MCF 10A (cell line): Measurements from ENCODE around the gene GPC3. TPM values are rescaled to one million over a fixed set of nuclear protein-coding genes. Genes with fewer than 3 reads are reported as not detected.

Experiments
- BruUV-seq: library from RNA; stranded (reverse); fragments of 400-500 nt; replicated peaks from 2 replicates; lab custom pipeline; 2021; lab: Mats Ljungman, UMichigan
- CTCF ChIA-PET: fragments of 300-600 bp; sonication (Branson Sonifier 250); formaldehyde crosslinking; extraction: SDS; loops from one replicate; lab custom pipeline; 2021; ENCODE audit warnings: antibody characterized with exemption, inconsistent platforms; lab: Yijun Ruan, JAX
- POLR2A ChIA-PET: fragments of 300-600, 350-650 bp; sonication (Branson Sonifier 250); formaldehyde crosslinking; extraction: SDS; loops from one replicate; lab custom pipeline; 2020; ENCODE audit warnings: antibody characterized with exemption, inconsistent platforms; lab: Yijun Ruan, JAX
- DNase-seq: peaks from one replicate; pipeline ENCODE4 v3.0.0-alpha.2; 2018; ENCODE audit not compliant: unreplicated experiment
- H3K27ac Mint-ChIP-seq: one replicate; pipeline ENCODE4 v1.8.0; 2022; ENCODE audit warnings: mild to moderate bottlenecking, low read depth, mixed read lengths; ENCODE audit not compliant: unreplicated experiment
- H3K27me3 Mint-ChIP-seq: one replicate; pipeline ENCODE4 v1.8.0; 2022; ENCODE audit warnings: mixed read lengths; ENCODE audit not compliant: insufficient read depth, unreplicated experiment
- H3K36me3 Mint-ChIP-seq: one replicate; pipeline ENCODE4 v1.8.0; 2022; ENCODE audit warnings: mild to moderate bottlenecking, moderate library complexity, mixed read lengths; ENCODE audit not compliant: insufficient read depth, unreplicated experiment
- H3K4me1 Mint-ChIP-seq: one replicate; pipeline ENCODE4 v1.8.0; 2022; ENCODE audit warnings: mixed read lengths; ENCODE audit not compliant: insufficient read depth, unreplicated experiment
- H3K4me3 Mint-ChIP-seq: one replicate; pipeline ENCODE4 v1.8.0; 2022; ENCODE audit warnings: mild to moderate bottlenecking, moderate library complexity, mixed read lengths; ENCODE audit not compliant: unreplicated experiment
- H3K9me3 Mint-ChIP-seq: one replicate; pipeline ENCODE4 v1.8.0; 2022; ENCODE audit warnings: mixed read lengths; ENCODE audit not compliant: unreplicated experiment
- CTCF ChIP-seq: fragments of 200-600 bp; IDR thresholded peaks from one replicate; pipeline ENCODE4 v1.8.0; 2022; ENCODE audit warnings: antibody characterized with exemption, mild to moderate bottlenecking; ENCODE audit not compliant: unreplicated experiment
- intact Hi-C: fragments of 100-400 bp; cut with micrococcal nuclease; formaldehyde crosslinking; loops from 2 replicates; pipeline ENCODE4 v1.14.1; 2022
- total RNA-seq: library from RNA; stranded (reverse); gene quantifications from 2 replicates; pipeline ENCODE4 v1.2.3, GENCODE V29; 2022

GPC3 gene
- total RNA-seq, 1 experiment from 2014 or later = 0.37 TPM

GRCh38 chrX:134002921-134003615 is 17.7 kb upstream of the GPC3 start:
- H3K4me1 Mint-ChIP-seq = peaks cover 26% of the 10 kb centered on the region
- POLR2A ChIA-PET = interaction anchor here (0.6 kb wide), 1 partner anchor 14 kb away, joined by 3 read pairs; no protein-coding TSS in a partner anchor
- no peak for TF ChIP-seq CTCF
- no peaks in the 10 kb centered on the region for H3K36me3 Mint-ChIP-seq
- no peaks in the 10 kb centered on the region for H3K9me3 Mint-ChIP-seq
- DNase-seq = no peak
- H3K27ac Mint-ChIP-seq = peak overlapping the region; percentile 89
- no TSS peak for BruUV-seq
- peaks cover 54% of the 10 kb centered on the region for H3K27me3 Mint-ChIP-seq
- CTCF ChIA-PET = interaction anchor here (0.6 to 1.4 kb wide), 3 partner anchors 22 to 97 kb away, joined by 4 to 8 read pairs (median 4); no protein-coding TSS in a partner anchor
- intact Hi-C loops = no loop called here
- H3K4me3 Mint-ChIP-seq = peak overlapping the region; percentile 31

- H3K36me3 Mint-ChIP-seq = no peaks in the 10 kb centered on the region
- peaks cover 50% of the 10 kb centered on the region for H3K27me3 Mint-ChIP-seq
- TF ChIP-seq CTCF = no peak
- H3K4me1 Mint-ChIP-seq = peaks cover 26% of the 10 kb centered on the region
- H3K9me3 Mint-ChIP-seq = no peaks in the 10 kb centered on the region
- BruUV-seq = no TSS peak
- H3K27ac Mint-ChIP-seq = no peak overlapping the region
- POLR2A ChIA-PET = no interaction called here
- H3K4me3 Mint-ChIP-seq = no peak overlapping the region
- DNase-seq = no peak
- CTCF ChIA-PET = interaction anchor here (0.6 kb wide), 3 partner anchors 300 to 721 kb away, joined by 3 to 5 read pairs (median 5); no protein-coding TSS in a partner anchor
- intact Hi-C loops = no loop called here
Measured at GRCh38 chrX:134000260-134001245, 15.2 kb upstream of the GPC3 start.

- intact Hi-C loops = no loop called here
- CTCF ChIA-PET = interaction anchor here (1.3 kb wide), 1 partner anchor 13 kb away, joined by 6 read pairs; the partner anchor contains the start of gene GPC3
- Mint-ChIP-seq H3K36me3 (no peaks in the 10 kb centered on the region), H3K27ac (no peak overlapping the region), H3K9me3 (no peaks in the 10 kb centered on the region), H3K4me3 (no peak overlapping the region), H3K4me1 (peaks cover 20% of the 10 kb centered on the region), H3K27me3 (peaks cover 36% of the 10 kb centered on the region)
- no peak for TF ChIP-seq CTCF
- no TSS peak for BruUV-seq
- POLR2A ChIA-PET = no interaction called here
- no peak for DNase-seq
Measured at GRCh38 chrX:133999031-133999705, 13.8 kb upstream of the GPC3 start.
